Mammary epithelial cell (primary cell): ENCODE results near the gene ZNF544.

Experiments used
- EZH2 ChIP-seq: IDR thresholded peaks from 2 replicates; pipeline ENCODE4 v1.6.1; 2012; ENCODE audit warnings: low read length, inconsistent platforms, borderline replicate concordance
- TF ChIP-seq, protein P1 (sequence below), 2 donors: IDR thresholded peaks in 1 of 2; conservative IDR thresholded peaks in 1 of 2; 2 replicates each; pipeline ENCODE4 v1.5.1; 2011 to 2012; ENCODE audit warnings: inconsistent platforms in 2 of 2, low read length in 2 of 2, mild to moderate bottlenecking in 2 of 2, control low read depth in 1 of 2, low read depth in 1 of 2; ENCODE audit not compliant: insufficient read depth in 1 of 2; ENCODE audit errors: extremely low read depth in 1 of 2

GRCh38 chr19:58203814-58204475 lies 24.8 kb upstream of the ZNF544 start:
- TF ChIP-seq, protein P1, sequence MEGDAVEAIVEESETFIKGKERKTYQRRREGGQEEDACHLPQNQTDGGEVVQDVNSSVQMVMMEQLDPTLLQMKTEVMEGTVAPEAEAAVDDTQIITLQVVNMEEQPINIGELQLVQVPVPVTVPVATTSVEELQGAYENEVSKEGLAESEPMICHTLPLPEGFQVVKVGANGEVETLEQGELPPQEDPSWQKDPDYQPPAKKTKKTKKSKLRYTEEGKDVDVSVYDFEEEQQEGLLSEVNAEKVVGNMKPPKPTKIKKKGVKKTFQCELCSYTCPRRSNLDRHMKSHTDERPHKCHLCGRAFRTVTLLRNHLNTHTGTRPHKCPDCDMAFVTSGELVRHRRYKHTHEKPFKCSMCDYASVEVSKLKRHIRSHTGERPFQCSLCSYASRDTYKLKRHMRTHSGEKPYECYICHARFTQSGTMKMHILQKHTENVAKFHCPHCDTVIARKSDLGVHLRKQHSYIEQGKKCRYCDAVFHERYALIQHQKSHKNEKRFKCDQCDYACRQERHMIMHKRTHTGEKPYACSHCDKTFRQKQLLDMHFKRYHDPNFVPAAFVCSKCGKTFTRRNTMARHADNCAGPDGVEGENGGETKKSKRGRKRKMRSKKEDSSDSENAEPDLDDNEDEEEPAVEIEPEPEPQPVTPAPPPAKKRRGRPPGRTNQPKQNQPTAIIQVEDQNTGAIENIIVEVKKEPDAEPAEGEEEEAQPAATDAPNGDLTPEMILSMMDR (conservative IDR thresholded peaks at IDR 0.05 in 1 of 2, IDR thresholded peaks at IDR 0.05 in 1 of 2; ENCODE audit: extremely low read depth in 1 of 2, insufficient read depth in 1 of 2, low read depth in 1 of 2, low read length in 2 of 2), result no peak
- no peak for TF ChIP-seq EZH2
